NCI-H510A treated with DMSO at 0.1 percent for 48 hours (cell line): ENCODE measurements around the gene TNRC6C.

Experiments used
- DNase-seq: peaks from one replicate; lab custom pipeline; 2025; lab: John Stamatoyannopoulos, UW

The TNRC6C gene

DNA sequence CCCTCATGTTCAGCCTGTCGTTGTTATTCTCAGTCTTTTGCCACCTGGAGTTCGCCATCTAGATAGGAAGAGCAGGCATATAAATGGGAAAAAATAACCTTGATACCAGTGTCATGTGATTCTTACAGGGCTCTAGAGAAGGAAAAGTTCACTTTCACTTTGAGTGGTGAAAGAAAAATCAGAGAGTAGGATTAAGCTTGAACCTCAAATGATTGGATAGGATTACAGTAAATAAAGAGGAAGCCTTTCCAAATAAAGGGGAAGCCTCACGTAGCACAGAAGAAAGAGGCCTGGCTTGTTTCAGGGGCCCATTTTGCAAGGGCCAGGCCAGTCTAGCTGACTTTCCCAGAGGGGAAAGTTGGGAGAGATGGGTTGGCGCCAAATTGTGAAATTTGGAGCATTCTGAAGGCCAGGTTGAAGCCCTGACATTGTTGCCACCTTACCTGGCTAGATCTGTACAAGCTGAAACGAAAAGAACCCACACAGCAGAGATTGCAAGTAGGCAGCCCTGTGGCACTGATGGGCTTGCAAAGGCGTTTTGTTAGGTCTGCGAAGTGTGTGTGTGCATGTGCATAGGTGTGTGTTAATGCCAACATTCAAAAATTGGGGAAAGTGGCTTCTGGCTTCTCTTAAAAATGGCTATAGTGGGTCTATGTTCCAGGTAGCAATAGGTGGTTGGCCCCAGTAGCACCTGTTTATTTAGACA is 131.2 kb downstream of the TNRC6C start:
- no peak for DNase-seq

GRCh38 chr17:78092794-78093324 is 134.4 kb downstream of the TNRC6C start:
- no peak for DNase-seq

GRCh38 chr17:78095035-78095434 is 136.5 kb downstream of the TNRC6C start:
- DNase-seq: no peak

DNA sequence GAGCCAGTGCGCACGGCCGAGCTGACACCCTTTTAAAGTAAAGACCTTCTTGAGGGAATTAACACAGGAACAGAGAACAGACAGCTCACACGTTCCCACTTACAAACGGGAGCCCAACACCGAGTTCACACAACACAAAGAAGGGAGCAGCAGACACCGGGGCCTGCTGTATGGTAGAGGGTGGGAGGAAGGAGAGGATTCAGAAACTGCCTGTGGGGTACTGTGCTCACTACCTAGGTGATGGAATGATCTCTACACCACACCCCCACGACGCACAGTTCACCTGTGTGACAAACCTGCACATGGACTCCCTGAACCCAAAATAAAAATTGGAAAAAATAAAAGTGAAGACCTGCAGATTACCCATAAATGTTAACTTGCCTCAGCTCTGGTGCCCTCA is 137.6 kb downstream of the TNRC6C start:
- no peak for DNase-seq

DNA sequence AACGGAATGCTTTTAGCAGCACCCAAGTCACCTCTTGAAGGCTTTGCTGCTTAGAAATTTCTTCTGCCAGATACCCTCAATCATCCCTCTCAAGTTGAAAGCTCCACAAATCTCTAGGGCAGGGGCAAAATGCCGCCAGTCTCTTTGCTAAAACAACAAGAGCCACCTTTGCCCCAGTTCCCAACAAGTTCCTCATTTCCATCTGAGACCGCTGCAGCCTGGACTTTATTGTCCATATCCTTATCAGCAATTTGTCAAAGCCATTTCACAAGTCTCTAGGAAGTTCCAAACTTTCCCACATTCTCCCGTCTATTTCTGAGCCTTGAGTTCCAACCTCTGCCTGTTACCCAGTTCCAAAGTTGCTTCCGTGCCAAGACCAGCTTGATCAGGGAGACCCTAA is 142.6 kb downstream of the TNRC6C start:
- DNase-seq: no peak

DNA sequence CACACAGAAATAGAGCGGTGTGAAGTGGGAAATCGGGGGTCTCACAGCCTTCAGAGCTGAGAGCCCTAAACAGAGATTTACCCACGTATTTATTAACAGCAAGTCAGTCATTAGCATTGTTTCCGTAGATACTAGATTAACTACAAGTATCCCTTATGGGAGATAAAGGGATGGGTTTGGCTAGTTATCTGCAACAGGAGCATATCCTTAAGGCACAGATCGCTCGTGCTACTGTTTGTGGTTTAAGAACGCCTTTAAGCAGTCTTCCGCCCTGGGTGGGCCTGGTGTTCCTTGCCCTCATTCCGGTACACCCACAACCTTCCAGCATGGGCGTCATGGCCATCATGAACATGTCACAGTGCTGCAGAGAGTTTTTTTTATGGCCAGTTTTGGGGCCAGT is 143.0 kb downstream of the TNRC6C start:
- DNase-seq: no peak

GRCh38 chr17:78103311-78103710 is 144.8 kb downstream of the TNRC6C start:
- no peak for DNase-seq

- no peak for DNase-seq
These were observed 146.0 kb downstream of the TNRC6C start for GRCh38 chr17:78104540-78104941.

GRCh38 chr17:78105101-78105500 is 146.6 kb downstream of the TNRC6C start:
- peak; percentile 22 for DNase-seq

DNA sequence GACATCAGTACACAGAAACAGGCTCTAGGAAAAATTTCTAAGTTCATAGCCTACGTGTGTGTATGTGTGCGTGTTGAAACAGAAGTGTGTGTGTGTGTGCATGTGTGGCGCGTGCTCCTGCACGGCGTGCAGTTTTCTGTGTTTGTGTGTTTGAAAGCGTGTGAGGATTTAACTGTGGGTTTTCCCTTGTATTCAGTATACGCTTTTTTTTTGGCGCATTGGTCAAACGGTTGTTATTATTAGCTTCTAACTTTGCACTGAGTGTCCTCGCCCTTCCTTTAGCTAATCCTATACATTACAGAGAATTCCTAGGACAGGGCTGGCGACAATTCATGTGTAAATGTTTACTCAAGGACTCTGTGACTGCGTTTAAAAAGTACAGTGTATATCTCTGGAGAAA is 147.0 kb downstream of the TNRC6C start:
- DNase-seq: peak; percentile 38

DNA sequence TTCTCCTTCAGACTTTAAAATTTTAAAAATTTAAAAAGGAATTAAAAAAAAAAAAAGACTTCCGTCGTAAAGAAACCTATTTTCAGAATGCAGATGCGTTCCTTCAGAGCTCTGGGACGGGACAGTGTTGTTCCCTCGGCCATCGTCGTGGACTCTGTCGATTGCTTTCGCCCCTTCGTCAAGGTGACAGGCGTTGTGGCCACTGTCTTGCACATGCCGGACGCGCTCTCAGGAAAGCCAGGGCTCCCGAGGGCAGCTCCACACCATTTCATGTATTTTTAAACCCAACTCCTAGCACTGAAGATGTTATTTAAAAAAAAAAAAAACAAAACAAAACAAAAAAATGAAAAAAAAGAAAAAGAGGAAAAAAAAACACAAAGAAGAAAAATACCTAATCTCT is 147.7 kb downstream of the TNRC6C start:
- DNase-seq: no peak

DNA sequence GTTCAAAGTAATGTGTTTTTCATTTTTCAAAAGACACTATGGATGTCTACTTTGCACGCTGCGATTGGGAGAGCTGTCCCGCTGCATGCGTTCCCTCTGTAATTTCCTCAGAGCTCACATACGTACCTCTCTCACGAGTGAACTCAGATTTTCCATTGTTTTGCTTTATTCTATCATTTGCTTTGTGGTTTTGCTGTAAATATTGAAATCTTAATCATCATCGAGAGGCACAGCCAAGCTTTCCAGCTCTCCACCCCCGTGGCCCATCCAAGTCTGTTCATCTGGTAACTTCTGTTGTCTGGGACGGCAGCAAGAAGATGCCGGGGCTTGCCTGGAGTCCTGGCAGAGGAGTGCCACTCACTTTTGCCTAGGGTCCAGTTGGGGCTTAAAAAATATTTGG is 149.0 kb downstream of the TNRC6C start:
- no peak for DNase-seq

DNA sequence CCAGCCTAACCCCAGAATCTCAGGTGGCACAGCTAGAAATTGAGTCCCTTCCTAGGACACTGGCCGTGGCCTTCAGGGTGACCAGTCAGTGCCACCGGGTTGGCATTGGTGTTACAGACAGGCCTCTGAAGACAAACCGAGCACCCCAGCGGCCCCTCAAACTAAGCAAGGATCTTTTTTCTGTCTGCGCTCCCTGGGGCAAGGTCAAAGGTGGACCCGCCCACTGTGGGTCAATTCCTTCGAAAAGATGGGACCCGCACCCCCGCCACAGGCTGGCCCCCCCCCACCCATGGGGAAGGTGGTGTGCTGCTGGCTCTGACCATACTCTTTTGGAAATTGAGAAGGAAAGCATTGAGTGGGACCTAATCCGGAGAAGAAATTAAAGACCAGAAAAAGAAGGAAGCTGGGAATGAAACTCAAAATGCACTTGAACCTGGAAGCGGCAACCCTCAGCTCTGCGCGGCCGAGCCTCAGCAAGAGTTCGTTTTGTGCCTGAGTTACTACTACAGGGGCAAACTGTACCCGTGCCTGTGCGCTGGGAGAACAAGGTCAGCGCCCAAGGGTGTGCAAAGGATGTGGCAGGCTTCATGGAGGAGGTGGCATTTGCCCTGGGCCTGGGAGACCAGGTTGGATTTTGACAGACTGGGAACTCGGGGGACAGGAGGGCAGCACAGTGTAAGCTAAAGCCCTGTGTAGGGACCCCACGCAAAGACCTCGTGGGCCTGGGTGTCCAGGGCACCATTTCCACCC is 149.6 kb downstream of the TNRC6C start:
- no peak for DNase-seq

GRCh38 chr17:78108726-78109488 is 150.4 kb downstream of the TNRC6C start:
- no peak for DNase-seq

DNA sequence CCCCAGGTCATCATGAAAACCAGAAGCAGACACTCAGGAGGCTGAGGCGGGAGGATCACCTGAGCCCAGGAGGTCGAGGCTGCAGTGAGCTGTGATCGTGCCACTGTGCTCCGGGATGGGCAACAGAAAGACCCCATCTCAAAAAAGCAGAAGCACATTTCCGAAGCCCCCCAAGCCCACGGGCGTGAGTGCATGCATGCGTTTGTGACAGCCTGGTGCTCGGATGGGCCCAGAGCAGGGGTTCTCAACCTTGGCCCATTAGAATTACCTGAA is 150.9 kb downstream of the TNRC6C start:
- no peak for DNase-seq

- DNase-seq: no peak
These were observed 152.0 kb downstream of the TNRC6C start for GRCh38 chr17:78110363-78111015.

DNA sequence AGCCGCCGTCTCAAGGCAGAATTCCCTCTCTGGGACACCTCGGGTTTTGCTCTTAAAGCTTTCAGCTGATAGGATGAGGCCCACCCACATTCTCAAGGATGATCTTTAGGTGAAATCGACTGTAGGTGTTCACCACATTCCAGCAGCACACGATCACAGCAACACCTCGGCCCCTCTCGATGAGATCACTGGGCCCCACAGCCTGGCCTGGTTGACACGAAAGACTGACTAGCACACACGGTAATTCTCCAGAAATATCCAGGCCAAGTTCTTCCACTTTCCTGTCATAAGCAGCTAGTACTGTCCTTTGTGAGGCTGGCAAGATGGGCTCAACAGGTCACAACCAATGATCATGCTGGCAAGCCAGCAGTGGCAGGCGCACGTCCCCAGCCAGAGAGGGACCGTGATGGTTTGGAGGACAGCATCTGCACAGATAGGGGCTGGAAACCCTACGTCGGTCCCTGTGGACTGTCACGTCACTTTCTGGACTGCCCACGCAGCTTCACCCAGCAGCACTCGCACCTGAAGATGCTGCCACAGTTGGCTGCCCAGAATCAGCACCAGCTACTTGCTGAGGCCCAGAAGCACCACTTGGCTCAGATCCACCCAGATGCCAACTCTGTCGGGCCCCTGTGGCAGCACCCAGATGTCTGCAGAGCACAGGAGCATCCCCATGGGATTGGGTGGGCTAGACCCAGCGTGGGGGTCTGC is 152.7 kb downstream of the TNRC6C start:
- no peak for DNase-seq

GRCh38 chr17:78111727-78112517 is 153.4 kb downstream of the TNRC6C start:
- no peak for DNase-seq

DNA sequence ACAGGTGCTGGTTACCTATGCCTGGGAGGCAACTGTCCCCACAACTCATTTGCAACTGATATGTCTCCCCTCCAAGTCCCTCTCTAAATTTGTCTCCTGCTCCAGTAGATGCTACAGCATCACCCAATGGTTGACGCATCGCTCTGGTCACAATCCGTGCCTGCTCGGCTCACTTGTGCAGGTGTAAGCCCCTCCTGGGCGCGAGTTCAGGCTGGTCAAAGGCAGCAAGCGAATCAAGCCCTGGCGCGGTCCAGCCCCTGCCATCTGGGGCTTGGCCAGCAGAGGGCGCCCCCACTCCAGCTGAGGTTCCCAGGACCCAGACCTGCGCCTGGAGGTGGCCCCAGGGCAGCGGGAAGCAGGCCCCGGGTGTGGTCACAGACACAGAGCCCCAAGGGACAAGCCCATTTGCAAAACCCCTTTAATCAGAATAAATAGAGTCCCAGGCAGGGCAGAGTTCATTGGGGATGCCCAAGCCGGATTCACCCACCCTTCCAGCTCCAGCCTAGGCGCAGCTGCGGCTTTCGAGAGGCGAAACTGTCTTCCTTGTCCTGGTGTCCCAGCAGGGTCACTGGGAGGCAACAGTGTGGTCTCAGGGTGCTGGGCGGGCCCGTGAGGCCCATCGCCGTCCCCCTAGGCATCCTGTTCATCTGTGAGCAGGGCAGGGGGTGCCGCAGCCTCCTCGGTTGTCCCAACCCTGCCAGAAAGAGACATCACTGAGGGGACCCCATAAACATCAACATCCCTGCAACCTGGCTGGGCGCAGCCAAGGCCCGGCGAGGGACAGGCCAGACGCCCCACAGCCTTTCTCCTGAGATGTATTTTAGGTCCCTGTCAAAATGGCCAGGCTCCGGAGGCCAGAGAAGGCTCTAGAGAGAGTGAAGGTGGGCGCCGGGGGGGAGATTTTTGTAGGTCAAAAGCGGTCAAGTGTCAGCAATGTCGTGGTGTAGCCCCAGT is 154.3 kb downstream of the TNRC6C start:
- DNase-seq: peak; percentile 64
